Neural cell (in vitro differentiated cells): ENCODE data around the gene STK36. TPM values are rescaled to one million over a fixed set of nuclear protein-coding genes. Genes with fewer than 3 reads are reported as not detected.

Experiments
- H2AFZ ChIP-seq: fragments of 200-600, 300-800 bp; sonication (generic), shearing (Covaris generic); 2 replicates; pipeline ENCODE4 v1.6.0; 2014; ENCODE audit warnings: low read depth, mild to moderate bottlenecking, antibody characterized with exemption, low read length, moderate library complexity
- H3F3A ChIP-seq: fragments of 200-600 bp; shearing (Covaris generic); 2 replicates; pipeline ENCODE4 v1.6.1; 2016; ENCODE audit warnings: mild to moderate bottlenecking, moderate library complexity, mixed read lengths, antibody characterized with exemption, low read length; ENCODE audit not compliant: insufficient read depth, poor library complexity, severe bottlenecking
- H3K27ac ChIP-seq: fragments of 200-600, 300-800 bp; sonication (generic), shearing (Covaris generic); 2 replicates; pipeline ENCODE4 v1.5.1; 2014; ENCODE audit warnings: mild to moderate bottlenecking, low read length, moderate library complexity
- H3K27me3 ChIP-seq: fragments of 300-800, 200-600 bp; sonication (generic), shearing (Covaris generic); 2 replicates; pipeline ENCODE4 v1.6.0; 2014; ENCODE audit warnings: mild to moderate bottlenecking, low read depth, low read length, moderate library complexity; ENCODE audit not compliant: insufficient read depth
- H3K36me3 ChIP-seq: fragments of 300-800, 200-600 bp; sonication (generic), shearing (Covaris generic); 2 replicates; pipeline ENCODE4 v1.5.1; 2014; ENCODE audit warnings: mild to moderate bottlenecking, antibody characterized with exemption, low read length, moderate library complexity; ENCODE audit not compliant: insufficient read depth
- H3K4me2 ChIP-seq: fragments of 300-800, 200-600 bp; sonication (generic), shearing (Covaris generic); 2 replicates; pipeline ENCODE4 v1.6.0; 2014; ENCODE audit warnings: mild to moderate bottlenecking, low read length
- H3K4me3 ChIP-seq: fragments of 300-800, 200-600 bp; sonication (generic), shearing (Covaris generic); 2 replicates; pipeline ENCODE4 v1.5.1; 2014; ENCODE audit warnings: mild to moderate bottlenecking, low read length, moderate library complexity
- H3K79me2 ChIP-seq: fragments of 200-600 bp; shearing (Covaris generic); replicated peaks from 2 replicates; pipeline ENCODE4 v1.6.0; 2014; ENCODE audit warnings: mild to moderate bottlenecking, low read length, moderate library complexity; ENCODE audit not compliant: insufficient read depth
- H3K9ac ChIP-seq: fragments of 300-800, 200-600 bp; sonication (generic), shearing (Covaris generic); 2 replicates; pipeline ENCODE4 v1.6.1; 2016; ENCODE audit warnings: mild to moderate bottlenecking, low read length, mixed read lengths
- H3K9me2 ChIP-seq: fragments of 200-600 bp; shearing (Covaris generic); 2 replicates; pipeline ENCODE4 v1.6.1; 2016; ENCODE audit warnings: mild to moderate bottlenecking, low read length, mixed read lengths; ENCODE audit not compliant: insufficient read depth
- H3K9me3 ChIP-seq: fragments of 200-600, 300-800 bp; sonication (generic), shearing (Covaris generic); 2 replicates; pipeline ENCODE4 v1.6.1; 2016; ENCODE audit warnings: mild to moderate bottlenecking, mixed run types, low read length, moderate library complexity, mixed read lengths
- H4K20me1 ChIP-seq: fragments of 200-600 bp; shearing (Covaris generic); 2 replicates; pipeline ENCODE4 v1.6.1; 2016; ENCODE audit warnings: mild to moderate bottlenecking, mixed run types; ENCODE audit not compliant: insufficient read depth
- CTCF ChIP-seq: fragments of 450-650 bp; IDR thresholded peaks from 2 replicates; pipeline ENCODE4 v1.5.1; 2014; ENCODE audit warnings: antibody characterized with exemption, mild to moderate bottlenecking, moderate library complexity; ENCODE audit not compliant: poor library complexity, severe bottlenecking
- EP300 ChIP-seq: fragments of 450-650 bp; conservative IDR thresholded peaks from 2 replicates; pipeline ENCODE4 v1.6.1; 2014; ENCODE audit warnings: antibody characterized with exemption, mild to moderate bottlenecking, moderate library complexity; ENCODE audit not compliant: poor library complexity, severe bottlenecking
- EZH2 ChIP-seq: fragments of 200-600, 300-800 bp; shearing (Covaris generic), sonication (generic); IDR thresholded peaks from 2 replicates; pipeline ENCODE4 v1.6.1; 2014; ENCODE audit warnings: antibody characterized with exemption, low read length, borderline replicate concordance, mild to moderate bottlenecking; ENCODE audit not compliant: insufficient read depth, poor library complexity, severe bottlenecking
- MXI1 ChIP-seq: fragments of 450-650 bp; conservative IDR thresholded peaks from 2 replicates; pipeline ENCODE4 v1.6.1; 2014; ENCODE audit warnings: antibody characterized with exemption, mild to moderate bottlenecking; ENCODE audit not compliant: poor library complexity, severe bottlenecking
- POLR2AphosphoS5 ChIP-seq: IDR thresholded peaks from 2 replicates; pipeline ENCODE4 v1.6.1; 2012
- RAD21 ChIP-seq: fragments of 450-650 bp; conservative IDR thresholded peaks from 2 replicates; pipeline ENCODE4 v1.6.1; 2014; ENCODE audit warnings: antibody characterized with exemption, mild to moderate bottlenecking, moderate library complexity
- REST ChIP-seq: IDR thresholded peaks from 2 replicates; pipeline ENCODE4 v1.6.1; 2012; ENCODE audit warnings: borderline replicate concordance
- SMC3 ChIP-seq: fragments of 450-650 bp; conservative IDR thresholded peaks from 2 replicates; pipeline ENCODE4 v1.6.1; 2014; ENCODE audit warnings: antibody characterized with exemption, mild to moderate bottlenecking, moderate library complexity; ENCODE audit not compliant: poor library complexity
- TAF1 ChIP-seq: IDR thresholded peaks from 2 replicates; pipeline ENCODE4 v1.6.1; 2012; ENCODE audit warnings: low read depth
- polyA plus RNA-seq: library from polyadenylated mRNA; depleted of rRNA; stranded (reverse); fragments of >200 nt; gene quantifications from 2 replicates; pipeline ENCODE4 v1.2.3, GENCODE V29; 2014

STK36 gene
- polyA plus RNA-seq, 1 donor from 2014 or later = 69.7 TPM

GRCh38 chr2:218711550-218711929 lies 39.7 kb downstream of the STK36 start:
- peaks cover 20% of the 10 kb centered on the region for H3K79me2 ChIP-seq
- H3K4me2 ChIP-seq = peak overlapping the region; percentile 84
- peak overlapping the region; percentile 33 for H3K27ac ChIP-seq
- no peaks in the 10 kb centered on the region for H3K9me3 ChIP-seq
- no peaks in the 10 kb centered on the region for H3K36me3 ChIP-seq
- peak overlapping the region; percentile 90 for H3K4me3 ChIP-seq
- H3K9me2 ChIP-seq = no peaks in the 10 kb centered on the region
- H4K20me1 ChIP-seq = no peaks in the 10 kb centered on the region
- peak overlapping the region; percentile 65 for H2AFZ ChIP-seq
- H3K9ac ChIP-seq = peak overlapping the region; percentile 71
- no peak for TF ChIP-seq RAD21
- H3K27me3 ChIP-seq = no peaks in the 10 kb centered on the region
- H3F3A ChIP-seq = no peaks in the 10 kb centered on the region

GRCh38 chr2:218713922-218714321 lies 42.0 kb downstream of the STK36 start:
- H3K27ac ChIP-seq = no peak overlapping the region
- no peak overlapping the region for H2AFZ ChIP-seq
- TF ChIP-seq TAF1 = no peak
- TF ChIP-seq EZH2 = no peak
- no peak for TF ChIP-seq RAD21
- TF ChIP-seq POLR2AphosphoS5 = no peak
- no peak for TF ChIP-seq REST
- no peak for TF ChIP-seq SMC3
- no peak for TF ChIP-seq CTCF
- TF ChIP-seq MXI1 = no peak
- no peak for TF ChIP-seq EP300
- no peaks in the 10 kb centered on the region for H3K9me3 ChIP-seq
- no peaks in the 10 kb centered on the region for H3F3A ChIP-seq
- H3K27me3 ChIP-seq = no peaks in the 10 kb centered on the region
- no peaks in the 10 kb centered on the region for H4K20me1 ChIP-seq
- no peak overlapping the region for H3K4me3 ChIP-seq
- no peaks in the 10 kb centered on the region for H3K36me3 ChIP-seq
- H3K9me2 ChIP-seq = no peaks in the 10 kb centered on the region
- H3K79me2 ChIP-seq = peaks cover 20% of the 10 kb centered on the region
- H3K9ac ChIP-seq = no peak overlapping the region
- no peak overlapping the region for H3K4me2 ChIP-seq

GRCh38 chr2:218716070-218716469 lies 44.2 kb downstream of the STK36 start:
- H3K9me3 ChIP-seq = no peaks in the 10 kb centered on the region
- no peaks in the 10 kb centered on the region for H4K20me1 ChIP-seq
- no peak overlapping the region for H3K9ac ChIP-seq
- no peak overlapping the region for H2AFZ ChIP-seq
- H3K27ac ChIP-seq = no peak overlapping the region
- H3K36me3 ChIP-seq = no peaks in the 10 kb centered on the region
- H3F3A ChIP-seq = no peaks in the 10 kb centered on the region
- H3K4me3 ChIP-seq = no peak overlapping the region
- no peaks in the 10 kb centered on the region for H3K27me3 ChIP-seq
- H3K4me2 ChIP-seq = no peak overlapping the region
- no peak for TF ChIP-seq MXI1
- TF ChIP-seq EZH2 = no peak
- no peak for TF ChIP-seq EP300
- TF ChIP-seq CTCF = no peak
- TF ChIP-seq SMC3 = no peak
- peaks cover 20% of the 10 kb centered on the region for H3K79me2 ChIP-seq
- H3K9me2 ChIP-seq = no peaks in the 10 kb centered on the region
